AG04450 (cell line): Measurements from ENCODE around the gene PLEKHG4B. TPM values are rescaled to one million over a fixed set of nuclear protein-coding genes. Genes with fewer than 3 reads are reported as not detected.

ENCODE experiments used
- CTCF ChIA-PET: fragments of 300-600, 350-600 bp; formaldehyde crosslinking; extraction: SDS; loops from one replicate; lab custom pipeline; 2022; ENCODE audit warnings: antibody characterized with exemption, inconsistent platforms; lab: Charles Lee
- POLR2A ChIA-PET: fragments of 350-600 bp; formaldehyde crosslinking; extraction: SDS; loops from one replicate; lab custom pipeline; 2021; ENCODE audit warnings: antibody characterized with exemption, inconsistent platforms; lab: Yijun Ruan, JAX
- DNase-seq: peaks from one replicate; pipeline ENCODE4 v3.0.0-alpha.2; 2011; ENCODE audit warnings: low read depth, low spot score
- H3K27ac ChIP-seq: one replicate; pipeline ENCODE4 v1.5.1; 2012; ENCODE audit warnings: low read depth, low read length, control low read depth
- H3K27me3 ChIP-seq: one replicate; pipeline ENCODE4 v1.6.0; 2012; ENCODE audit warnings: low read length; ENCODE audit not compliant: control insufficient read depth, insufficient read depth
- H3K4me3 ChIP-seq: 2 replicates; pipeline ENCODE4 v1.5.1; 2011; ENCODE audit warnings: mild to moderate bottlenecking, low read depth, low read length, control low read depth
- H3K9me3 ChIP-seq: 2 replicates; pipeline ENCODE4 v1.5.1; 2012; ENCODE audit warnings: low read length; ENCODE audit not compliant: control insufficient read depth, insufficient read depth
- polyA plus RNA-seq: library from polyadenylated mRNA; depleted of rRNA; stranded (reverse); fragments of >200 nt; gene quantifications from 2 replicates; pipeline ENCODE4 v1.2.3, GENCODE V29; 2011
- TF ChIP-seq, protein P1 (sequence below): IDR thresholded peaks from 2 replicates; pipeline ENCODE4 v1.5.1; 2011; ENCODE audit warnings: low read depth, low read length, control low read depth, inconsistent platforms

Gene PLEKHG4B
- polyA plus RNA-seq, 1 experiment: 0.24 TPM

DNA sequence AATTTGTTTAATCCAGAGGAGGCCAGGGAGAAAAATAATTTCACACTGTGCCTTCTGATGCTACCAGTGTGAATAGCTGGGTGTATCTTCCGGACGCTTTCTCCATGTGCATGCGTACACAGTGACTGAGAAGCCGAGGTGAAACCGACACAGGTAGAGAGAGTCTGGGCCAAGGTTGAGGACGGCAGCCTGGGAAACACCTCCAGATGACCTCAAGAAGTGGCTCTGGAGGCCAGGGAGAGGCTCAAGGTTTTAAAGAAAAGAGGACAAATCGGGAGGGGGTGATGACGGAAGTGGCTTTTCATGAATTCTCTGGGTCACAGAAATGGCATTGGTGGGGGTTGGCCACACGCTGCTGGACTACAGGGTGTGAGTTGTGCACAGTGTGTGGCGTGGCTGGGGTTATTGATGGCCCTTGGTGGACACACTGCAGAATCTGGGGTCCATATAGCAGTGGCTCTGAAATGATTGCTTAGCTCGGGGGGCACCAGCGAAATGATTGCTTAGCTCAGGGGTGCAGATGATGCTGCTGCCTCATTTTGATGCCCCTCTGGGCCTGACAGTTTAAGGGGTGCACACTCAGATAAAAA is 65.3 kb downstream of the PLEKHG4B start:
- H3K27me3 ChIP-seq: peaks cover 10% of the 10 kb centered on the region
- ChIA-PET POLR2A (no interaction called here), CTCF (no interaction called here)
- DNase-seq: no peak
- H3K27ac ChIP-seq: no peak overlapping the region
- TF ChIP-seq, protein P1, sequence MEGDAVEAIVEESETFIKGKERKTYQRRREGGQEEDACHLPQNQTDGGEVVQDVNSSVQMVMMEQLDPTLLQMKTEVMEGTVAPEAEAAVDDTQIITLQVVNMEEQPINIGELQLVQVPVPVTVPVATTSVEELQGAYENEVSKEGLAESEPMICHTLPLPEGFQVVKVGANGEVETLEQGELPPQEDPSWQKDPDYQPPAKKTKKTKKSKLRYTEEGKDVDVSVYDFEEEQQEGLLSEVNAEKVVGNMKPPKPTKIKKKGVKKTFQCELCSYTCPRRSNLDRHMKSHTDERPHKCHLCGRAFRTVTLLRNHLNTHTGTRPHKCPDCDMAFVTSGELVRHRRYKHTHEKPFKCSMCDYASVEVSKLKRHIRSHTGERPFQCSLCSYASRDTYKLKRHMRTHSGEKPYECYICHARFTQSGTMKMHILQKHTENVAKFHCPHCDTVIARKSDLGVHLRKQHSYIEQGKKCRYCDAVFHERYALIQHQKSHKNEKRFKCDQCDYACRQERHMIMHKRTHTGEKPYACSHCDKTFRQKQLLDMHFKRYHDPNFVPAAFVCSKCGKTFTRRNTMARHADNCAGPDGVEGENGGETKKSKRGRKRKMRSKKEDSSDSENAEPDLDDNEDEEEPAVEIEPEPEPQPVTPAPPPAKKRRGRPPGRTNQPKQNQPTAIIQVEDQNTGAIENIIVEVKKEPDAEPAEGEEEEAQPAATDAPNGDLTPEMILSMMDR: no peak
- H3K9me3 ChIP-seq: no peaks in the 10 kb centered on the region; the same call in 1 of the 2 replicates
- H3K4me3 ChIP-seq: no peak overlapping the region

DNA sequence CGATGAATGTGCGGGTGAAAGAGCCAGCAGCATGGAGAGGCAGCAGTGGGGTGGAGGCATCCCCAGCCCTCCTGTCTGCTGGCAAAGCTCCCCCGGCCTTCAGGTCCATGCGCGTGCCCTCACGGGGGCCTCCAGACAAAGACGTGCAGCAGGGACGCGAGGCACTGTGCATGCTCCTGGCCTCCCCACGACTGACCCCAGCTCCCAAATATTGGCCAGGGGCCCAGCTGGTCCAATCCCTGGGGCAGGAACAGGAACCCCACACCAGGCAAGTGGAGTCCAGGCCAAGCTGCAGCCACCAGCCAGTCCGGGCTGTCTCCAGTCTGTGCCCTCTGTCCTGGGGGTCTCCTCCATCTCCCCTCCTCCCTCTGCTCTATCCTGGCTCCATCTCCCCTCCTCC is 65.8 kb downstream of the PLEKHG4B start:
- CTCF ChIA-PET: no interaction called here
- TF ChIP-seq, protein P1: no peak

DNA sequence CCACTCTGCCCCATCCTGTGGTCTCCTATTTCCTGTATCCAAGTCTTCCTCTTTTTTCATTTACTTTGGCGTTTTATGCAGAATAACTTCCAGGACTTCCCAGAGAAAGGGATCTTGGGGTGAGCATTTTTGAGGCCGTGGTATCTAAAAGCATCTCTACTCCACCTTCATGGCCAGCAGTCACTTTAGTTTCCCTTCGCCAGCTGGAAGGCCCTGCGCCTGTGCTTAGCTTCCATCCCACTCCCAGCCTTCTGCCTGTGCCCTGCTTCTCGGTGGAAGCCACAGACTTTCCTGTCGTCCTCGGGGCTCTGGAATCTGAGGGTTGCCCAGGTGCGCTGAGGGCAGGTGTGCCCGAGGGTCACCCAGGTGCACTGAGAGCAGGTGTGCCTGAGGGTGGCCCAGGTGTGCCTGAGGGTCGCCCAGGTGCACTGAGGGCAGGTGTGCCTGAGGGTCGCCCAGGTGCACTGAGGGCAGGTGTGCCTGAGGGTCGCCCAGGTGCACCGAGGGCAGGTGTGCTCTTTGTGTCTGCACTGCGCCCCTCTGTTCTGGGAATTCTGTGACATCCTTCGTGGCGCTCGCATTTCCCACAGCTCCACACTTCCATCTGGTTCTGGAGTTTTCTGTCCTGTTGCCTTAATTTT is 67.0 kb downstream of the PLEKHG4B start:
- Histone ChIP-seq H3K9me3 (no peaks in the 10 kb centered on the region; the same call in 1 of the 2 replicates), H3K27me3 (peaks cover 10% of the 10 kb centered on the region), H3K4me3 (no peak overlapping the region), H3K27ac (no peak overlapping the region)
- DNase-seq: no peak
- TF ChIP-seq, protein P1: no peak
- ChIA-PET POLR2A (interaction anchor here (1.1 kb wide), 1 partner anchor 29 kb away, joined by 4 read pairs; no protein-coding TSS in a partner anchor), CTCF (no interaction called here)

More for the DNA sequence above, 65.8 kb downstream of the PLEKHG4B start:
- Histone ChIP-seq H3K9me3 (no peaks in the 10 kb centered on the region; the same call in 1 of the 2 replicates), H3K27ac (no peak overlapping the region), H3K4me3 (no peak overlapping the region), H3K27me3 (peaks cover 10% of the 10 kb centered on the region)
- POLR2A ChIA-PET: no interaction called here
- DNase-seq: no peak

DNA sequence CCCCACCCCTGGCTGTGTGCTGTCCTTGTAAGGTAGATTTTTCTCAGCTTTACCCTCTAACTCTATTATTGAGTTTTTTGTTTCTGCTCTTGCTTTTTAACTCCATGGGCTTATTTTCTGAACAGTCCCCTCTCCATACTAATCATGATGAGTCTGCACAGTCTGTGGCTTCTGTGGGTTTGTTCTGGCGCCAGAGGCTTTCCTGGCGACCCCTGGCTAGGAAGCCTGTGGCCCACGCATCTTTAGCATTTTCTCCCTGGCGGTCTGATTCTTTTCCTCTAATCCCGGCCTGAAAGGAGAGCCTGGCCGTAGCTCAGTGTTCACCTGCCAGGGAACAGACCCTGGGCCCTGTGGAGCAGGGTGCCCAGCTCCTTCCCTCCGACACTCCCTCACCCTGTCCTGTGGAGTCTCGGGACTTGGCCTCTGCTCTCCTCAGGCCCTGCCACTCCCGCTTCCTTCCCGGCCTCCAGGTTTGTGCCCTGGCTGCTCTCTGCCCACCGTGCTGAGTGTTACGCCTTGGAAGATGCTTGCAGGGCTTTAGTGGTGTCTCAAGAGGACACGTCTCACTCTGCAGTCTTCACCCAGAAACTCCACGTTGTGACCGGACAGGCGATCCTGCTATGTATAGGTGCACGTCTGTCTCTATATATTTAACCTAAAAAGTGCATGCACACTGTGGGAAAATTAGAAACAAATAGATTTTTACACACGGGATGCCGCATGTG is 67.6 kb downstream of the PLEKHG4B start:
- TF ChIP-seq, protein P1: no peak
- H3K27me3 ChIP-seq: peaks cover 10% of the 10 kb centered on the region
- no peak overlapping the region for H3K4me3 ChIP-seq
- H3K9me3 ChIP-seq: no peaks in the 10 kb centered on the region; the same call in 1 of the 2 replicates
- CTCF ChIA-PET: interaction anchor here (1.1 kb wide), 1 partner anchor 28 kb away, joined by 4 read pairs; no protein-coding TSS in a partner anchor
- H3K27ac ChIP-seq: peak overlapping the region; percentile 31
- POLR2A ChIA-PET: interaction anchor here (1.1 kb wide), 1 partner anchor 30 kb away, joined by 4 read pairs; no protein-coding TSS in a partner anchor
- peak; percentile 47 for DNase-seq
